ENCODE results near the gene EFEMP1.

The EFEMP1 gene

DNA sequence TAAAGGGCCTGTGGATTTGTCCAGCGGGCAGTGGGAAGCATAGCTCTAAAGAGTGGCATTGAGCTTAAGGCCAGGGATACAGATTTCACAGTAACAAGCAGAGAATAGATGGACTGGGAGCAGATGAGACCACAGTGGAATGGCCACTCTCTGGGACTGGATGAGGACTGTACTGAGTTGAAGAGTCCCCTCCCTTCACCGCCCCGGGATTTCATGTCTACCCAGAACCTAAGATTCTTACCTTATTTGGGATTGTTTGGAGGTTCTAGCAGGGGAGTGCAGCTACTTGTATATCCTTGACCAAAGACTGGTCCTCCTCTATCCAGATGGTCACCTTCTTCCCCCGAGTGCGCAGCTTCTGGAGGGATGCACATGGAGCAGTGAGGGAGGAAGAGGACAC lies 28.0 kb upstream of the EFEMP1 start:
- H3K4me3 ChIP-seq (replicated peaks; ENCODE audit: low read depth, low read length): no peak overlapping the region
- no peak for DNase-seq (ENCODE audit: extremely low read depth, low read depth)
- TF ChIP-seq, protein P1, sequence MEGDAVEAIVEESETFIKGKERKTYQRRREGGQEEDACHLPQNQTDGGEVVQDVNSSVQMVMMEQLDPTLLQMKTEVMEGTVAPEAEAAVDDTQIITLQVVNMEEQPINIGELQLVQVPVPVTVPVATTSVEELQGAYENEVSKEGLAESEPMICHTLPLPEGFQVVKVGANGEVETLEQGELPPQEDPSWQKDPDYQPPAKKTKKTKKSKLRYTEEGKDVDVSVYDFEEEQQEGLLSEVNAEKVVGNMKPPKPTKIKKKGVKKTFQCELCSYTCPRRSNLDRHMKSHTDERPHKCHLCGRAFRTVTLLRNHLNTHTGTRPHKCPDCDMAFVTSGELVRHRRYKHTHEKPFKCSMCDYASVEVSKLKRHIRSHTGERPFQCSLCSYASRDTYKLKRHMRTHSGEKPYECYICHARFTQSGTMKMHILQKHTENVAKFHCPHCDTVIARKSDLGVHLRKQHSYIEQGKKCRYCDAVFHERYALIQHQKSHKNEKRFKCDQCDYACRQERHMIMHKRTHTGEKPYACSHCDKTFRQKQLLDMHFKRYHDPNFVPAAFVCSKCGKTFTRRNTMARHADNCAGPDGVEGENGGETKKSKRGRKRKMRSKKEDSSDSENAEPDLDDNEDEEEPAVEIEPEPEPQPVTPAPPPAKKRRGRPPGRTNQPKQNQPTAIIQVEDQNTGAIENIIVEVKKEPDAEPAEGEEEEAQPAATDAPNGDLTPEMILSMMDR (IDR thresholded peaks at IDR 0.05; ENCODE audit: low read depth, low read length, missing control alignments): no peak

DNA sequence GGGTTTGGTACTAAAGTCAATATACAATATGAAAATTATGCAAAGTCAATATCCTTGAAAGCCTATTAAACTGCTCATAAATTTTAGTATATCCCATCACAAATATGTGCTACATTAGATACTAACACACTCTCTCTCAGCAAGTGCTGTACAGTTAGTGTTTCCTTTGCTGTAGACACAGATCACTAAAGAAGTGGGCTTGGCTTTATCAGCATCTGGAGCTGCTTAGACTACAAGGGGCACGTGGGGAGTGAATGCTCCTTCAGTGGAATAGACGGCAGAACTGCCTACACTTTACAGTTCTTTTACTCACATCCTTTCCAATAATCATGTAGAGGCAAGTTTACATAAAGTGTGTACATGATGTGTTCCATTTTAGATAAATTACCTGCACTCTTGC lies 26.0 kb upstream of the EFEMP1 start:
- TF ChIP-seq, protein P1 (IDR thresholded peaks at IDR 0.05; ENCODE audit: low read depth, low read length, missing control alignments): no peak
- no peak overlapping the region for H3K4me3 ChIP-seq (replicated peaks; ENCODE audit: low read depth, low read length)
- peak; percentile 21 for DNase-seq (ENCODE audit: extremely low read depth, low read depth)

DNA sequence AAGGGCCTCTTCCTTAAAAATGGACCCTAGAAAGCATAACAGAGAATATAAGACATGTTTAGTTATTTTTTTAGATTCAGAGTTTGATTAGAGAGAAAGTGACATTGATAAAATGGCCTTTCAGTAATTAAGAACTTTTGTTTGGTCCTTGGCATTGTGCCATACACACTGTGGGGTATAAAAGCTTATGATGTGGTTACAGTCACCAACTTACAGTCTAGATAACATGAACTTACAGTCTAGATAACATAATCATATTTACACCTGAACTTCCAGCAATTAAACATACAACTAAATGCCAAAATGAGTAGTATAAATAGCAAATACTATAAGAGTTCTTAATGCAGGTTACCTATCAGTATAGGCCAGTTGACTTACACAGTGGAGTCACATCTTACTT lies 25.6 kb upstream of the EFEMP1 start:
- no peak overlapping the region for H3K4me3 ChIP-seq (replicated peaks; ENCODE audit: low read depth, low read length)
- TF ChIP-seq, protein P1 (IDR thresholded peaks at IDR 0.05; ENCODE audit: low read depth, low read length, missing control alignments): no peak
- no peak for DNase-seq (ENCODE audit: extremely low read depth, low read depth)

DNA sequence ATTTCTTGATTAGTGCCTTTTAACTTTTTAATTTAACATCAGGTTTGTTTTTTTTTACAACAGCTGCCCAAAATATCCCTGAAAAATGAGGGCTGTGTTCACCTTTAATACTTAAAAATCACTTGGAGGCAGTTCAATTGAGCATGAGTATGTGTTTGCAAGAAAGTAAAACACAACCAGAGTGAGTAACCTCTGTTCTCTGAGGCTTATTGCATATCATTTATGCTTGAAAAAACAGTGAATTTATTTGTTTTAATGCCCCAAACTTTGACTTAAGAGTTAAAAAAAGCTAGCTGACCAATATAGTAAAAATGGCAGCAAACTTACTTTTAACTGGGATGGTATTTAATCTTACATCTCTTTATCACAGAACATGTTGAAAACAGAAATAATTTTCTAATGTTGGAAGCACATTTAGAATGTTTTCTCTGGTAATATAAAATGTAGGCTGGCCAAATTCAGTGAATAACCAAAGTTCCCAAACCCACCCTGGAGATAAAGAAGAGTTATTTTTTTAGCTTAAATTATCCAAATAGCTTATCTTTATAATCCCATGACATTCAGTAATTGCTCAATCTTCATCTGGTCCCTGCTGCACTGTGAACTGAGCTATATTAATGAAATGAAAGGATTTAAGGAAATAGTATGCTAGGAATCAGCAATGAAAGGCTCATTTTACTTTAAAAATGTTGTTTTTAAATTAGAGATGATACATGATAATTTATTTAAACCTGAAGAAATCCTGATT lies 24.8 kb upstream of the EFEMP1 start:
- no peak for DNase-seq (ENCODE audit: extremely low read depth, low read depth)
- TF ChIP-seq, protein P1 (IDR thresholded peaks at IDR 0.05; ENCODE audit: low read depth, low read length, missing control alignments): no peak
- H3K4me3 ChIP-seq (replicated peaks; ENCODE audit: low read depth, low read length): no peak overlapping the region

DNA sequence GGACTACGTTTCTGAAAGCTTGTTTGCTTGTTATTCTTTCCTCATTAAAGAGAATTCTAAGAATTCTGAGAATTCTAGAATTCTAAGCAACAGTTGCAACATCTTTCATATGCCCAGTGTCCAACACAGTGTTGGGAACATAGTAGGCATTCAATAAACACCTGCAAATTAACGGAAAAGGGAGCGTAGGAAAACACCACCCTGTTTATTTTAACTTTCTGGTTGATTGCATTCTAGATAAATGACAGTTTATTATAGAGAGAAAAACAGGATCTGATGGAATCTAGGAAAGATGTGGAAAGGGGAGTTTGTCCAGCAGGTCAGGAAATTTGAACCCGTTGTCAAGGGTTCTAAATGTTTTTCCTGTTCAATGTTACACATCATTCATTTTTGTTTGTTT lies 24.2 kb upstream of the EFEMP1 start:
- TF ChIP-seq, protein P1 (IDR thresholded peaks at IDR 0.05; ENCODE audit: low read depth, low read length, missing control alignments): no peak
- H3K4me3 ChIP-seq (replicated peaks; ENCODE audit: low read depth, low read length): no peak overlapping the region
- no peak for DNase-seq (ENCODE audit: extremely low read depth, low read depth)

DNA sequence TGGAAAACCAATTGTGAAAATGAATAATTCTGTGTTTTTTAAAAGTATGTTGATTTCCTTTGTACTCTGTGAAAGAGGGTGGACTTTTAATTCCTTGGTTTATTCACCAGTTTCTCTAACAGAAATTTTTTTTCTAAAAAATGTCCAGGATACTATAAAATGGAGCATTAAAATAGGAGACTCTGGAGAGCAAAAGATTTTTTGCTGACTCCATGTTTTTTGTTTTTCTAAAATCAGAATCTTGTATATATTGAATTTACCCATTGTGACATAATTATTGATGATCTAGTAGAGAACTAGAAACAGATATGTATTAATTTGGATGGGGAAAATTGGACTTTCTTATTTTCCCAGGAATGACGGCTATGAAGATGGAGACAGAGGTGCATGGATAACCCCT lies 23.2 kb upstream of the EFEMP1 start:
- DNase-seq (ENCODE audit: extremely low read depth, low read depth): no peak
- TF ChIP-seq, protein P1 (IDR thresholded peaks at IDR 0.05; ENCODE audit: low read depth, low read length, missing control alignments): no peak
- H3K4me3 ChIP-seq (replicated peaks; ENCODE audit: low read depth, low read length): no peak overlapping the region

DNA sequence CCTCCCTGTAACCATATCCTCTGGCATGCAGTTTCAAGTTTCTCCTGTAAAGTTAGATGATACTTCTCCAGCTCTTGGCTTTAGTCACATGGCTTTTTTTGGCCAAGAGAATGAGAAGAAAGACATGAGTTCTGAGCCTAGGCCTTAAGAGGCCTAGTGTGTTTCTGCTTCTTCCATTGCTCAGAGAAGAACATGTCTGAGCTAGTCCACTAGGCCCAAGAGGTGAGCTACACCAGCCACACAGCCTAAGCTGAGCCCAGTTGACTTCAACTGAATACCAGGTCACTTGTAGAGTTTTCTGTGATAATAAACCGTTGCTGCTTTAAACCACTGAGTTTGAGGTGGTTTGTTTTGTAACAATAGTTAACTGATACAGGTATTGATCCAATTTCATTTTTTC lies 19.9 kb upstream of the EFEMP1 start:
- H3K4me3 ChIP-seq (replicated peaks; ENCODE audit: low read depth, low read length): no peak overlapping the region
- DNase-seq (ENCODE audit: extremely low read depth, low read depth): no peak
- TF ChIP-seq, protein P1 (IDR thresholded peaks at IDR 0.05; ENCODE audit: low read depth, low read length, missing control alignments): no peak
